GM04504 (cell line): ENCODE results near the gene RPS6KA2.

Source experiments
- DNase-seq: peaks from one replicate; pipeline ENCODE4 v3.0.0-alpha.2; 2012; ENCODE audit warnings: low read depth

Gene RPS6KA2

DNA sequence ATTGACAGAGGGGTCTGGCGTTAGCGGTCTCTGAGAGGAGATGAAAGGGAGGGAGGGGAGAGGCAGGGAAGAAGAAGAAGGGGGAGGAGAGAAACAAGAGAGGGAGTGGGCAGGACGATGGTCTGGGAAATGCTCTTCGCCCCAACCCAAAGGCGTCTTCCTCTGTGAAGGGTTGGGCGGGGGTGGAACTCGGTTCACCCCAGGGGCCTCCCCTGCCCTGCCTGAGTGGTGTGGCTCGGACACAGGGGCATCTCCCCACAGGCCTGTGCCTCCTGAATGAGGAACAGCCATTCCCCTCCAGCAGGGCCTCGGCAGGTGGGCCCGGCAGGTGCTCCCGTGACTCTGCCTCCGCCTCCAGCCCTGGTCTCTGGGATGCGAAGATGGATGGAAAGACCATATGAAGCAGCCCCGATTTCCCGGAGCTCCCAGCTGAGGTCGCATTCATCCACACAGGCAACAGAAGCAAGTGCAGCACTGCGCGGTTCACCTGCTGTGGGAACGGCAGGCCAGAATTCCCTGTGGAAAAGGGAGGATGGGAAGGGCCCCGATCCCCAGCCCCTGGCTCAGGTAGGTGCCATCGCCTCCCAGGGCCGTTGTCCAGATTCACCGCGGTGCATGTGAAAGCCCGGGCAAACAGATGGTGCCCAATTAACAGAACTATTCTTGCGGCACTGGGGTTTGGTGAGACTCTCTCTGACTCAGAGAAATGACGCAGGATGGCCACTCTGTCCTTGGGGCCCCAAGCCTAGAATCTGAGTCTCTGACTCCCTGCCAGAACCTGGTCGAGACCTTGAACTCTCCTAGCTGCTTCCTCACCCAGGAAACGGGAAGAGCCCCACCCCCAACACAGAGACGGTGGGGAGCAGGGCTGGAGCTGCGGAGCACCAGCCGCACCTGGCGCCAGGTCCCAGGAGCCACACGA is 29.4 kb upstream of the RPS6KA2 start:
- DNase-seq = no peak

DNA sequence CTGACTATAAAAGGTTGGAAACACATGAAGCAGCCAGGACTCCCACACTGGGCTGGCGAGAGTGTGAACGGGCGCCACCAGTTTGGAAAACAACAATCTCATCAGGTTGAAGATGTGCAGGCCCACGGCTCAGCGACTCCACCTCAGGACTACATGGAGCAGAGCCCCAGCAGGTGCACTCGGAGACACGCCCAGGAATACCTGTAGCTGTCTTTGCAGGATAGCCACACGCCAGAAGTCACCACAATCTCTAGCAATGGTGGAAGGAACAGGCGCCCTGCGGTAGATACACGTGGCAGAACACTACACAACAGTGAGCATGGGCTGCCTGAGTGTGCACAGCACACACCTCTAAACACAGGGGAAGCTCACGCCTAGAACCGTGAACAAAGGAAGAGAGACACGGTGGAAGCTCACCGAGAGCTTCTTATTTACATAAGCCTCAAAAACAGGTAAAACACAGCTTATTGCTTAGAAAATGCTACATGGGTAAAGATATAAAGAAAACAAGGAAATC is 28.7 kb upstream of the RPS6KA2 start:
- no peak for DNase-seq

DNA sequence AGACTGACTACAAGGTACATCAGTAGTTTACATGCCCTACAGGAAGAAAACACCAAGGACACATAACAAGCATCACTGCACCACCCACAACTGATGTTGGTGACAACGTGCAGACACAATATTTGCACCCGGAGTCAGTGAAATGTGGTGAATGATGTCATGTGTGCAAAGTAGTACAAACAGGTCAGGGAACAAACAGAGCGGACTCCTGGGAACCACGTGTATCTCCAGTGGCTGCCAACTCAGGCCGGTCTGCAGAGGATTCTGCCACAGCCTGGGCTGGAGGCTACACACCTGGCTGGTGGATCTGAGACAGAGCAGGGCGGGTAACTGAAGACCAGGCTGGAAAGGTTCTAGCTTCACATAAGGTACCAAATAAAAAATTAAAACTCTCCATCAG is 28.2 kb upstream of the RPS6KA2 start:
- no peak for DNase-seq

DNA sequence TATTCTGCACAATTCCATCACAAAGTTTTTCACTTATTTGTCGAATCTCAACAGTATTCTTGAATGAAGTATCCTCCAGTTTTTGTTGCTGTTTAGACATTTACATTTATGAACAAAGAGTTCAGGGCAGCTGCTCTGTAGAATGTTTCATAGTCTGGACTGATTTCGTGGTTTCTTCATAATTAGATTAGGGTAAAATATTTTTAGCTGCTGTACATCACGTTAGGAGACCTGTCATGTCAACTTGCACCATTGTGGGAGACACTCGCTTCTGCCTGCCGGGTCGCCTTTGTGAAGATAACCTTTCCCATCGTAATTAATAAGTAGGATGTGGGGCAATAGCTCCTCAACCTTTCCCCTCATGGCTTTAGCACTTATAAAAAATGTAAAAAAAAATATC is 27.5 kb upstream of the RPS6KA2 start:
- DNase-seq = no peak

DNA sequence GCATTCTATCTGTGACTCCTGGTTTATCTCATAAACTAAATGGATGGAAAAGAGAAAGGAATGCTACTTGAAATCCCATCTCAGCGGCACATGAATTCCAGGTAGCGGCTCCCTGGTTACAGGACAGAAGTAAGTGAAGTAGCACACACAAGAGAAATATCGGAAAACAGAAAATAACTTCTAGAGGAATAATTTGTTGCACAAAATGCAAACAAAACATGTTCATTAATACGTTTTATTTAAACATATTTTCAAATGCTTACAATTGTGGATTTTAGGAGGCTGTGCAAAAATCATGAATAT is 26.5 kb upstream of the RPS6KA2 start:
- no peak for DNase-seq

DNA sequence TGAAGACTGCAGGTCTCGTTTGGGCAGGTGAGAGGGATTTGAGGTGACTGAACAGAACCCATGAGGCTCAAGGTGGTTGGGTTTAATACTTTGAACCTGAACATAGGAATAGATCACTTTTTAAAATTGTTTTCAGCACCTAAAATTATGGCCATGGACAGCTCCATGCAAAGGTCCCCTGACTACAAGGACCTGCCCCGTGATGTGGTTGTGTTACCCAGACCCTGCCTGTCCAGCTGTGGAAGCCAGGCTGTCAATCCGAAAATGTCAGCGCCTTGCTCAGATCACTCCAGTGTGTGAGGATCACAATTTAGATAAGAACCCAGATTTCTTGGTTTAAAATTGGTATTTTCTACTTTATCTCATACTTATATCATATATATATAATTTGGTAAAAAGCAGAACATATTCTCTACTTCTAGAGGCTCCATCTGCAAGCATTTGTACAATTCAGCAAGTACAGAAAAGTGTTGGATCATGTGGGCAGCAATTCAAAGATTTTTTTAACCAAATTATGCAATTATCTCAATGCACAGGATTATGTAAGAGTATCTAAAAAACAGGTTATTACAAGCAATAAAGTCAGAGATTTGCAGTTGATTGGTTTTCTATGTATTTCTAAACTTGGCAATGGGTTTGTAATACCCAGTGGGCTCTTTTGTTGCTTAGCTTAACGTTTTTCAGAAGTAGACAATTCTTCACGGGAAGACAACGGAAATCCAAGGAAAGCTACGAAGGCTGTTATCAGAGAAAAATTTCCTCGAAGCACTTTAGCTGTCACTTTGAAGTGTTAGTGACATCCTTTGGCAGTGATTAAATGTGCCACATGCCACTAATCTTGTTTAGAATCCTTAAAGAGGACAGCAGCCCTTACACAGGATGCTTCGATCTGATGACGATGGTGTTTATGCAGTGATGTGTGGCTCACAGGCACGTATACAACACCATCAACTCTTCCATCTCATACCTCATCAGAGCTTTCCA is 24.1 kb upstream of the RPS6KA2 start:
- DNase-seq = no peak

DNA sequence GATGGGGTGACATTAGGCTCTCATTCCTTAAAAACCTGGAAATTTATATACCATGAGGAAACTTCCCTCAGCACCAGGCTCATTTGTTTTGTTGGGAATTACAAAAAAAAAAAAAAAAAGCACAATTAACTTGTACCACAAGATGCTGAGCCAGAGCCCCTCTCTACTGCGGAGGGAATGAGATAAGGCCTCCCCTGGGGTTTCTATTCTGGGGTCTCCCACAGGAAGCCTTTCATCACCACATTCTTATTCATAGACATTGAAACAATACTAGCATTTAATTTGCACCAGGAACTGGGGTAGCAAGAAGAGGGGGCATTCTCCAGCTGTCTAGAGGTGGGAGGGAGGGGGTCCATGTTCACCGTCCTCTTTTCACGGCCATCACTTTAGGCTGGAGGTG is 23.0 kb upstream of the RPS6KA2 start:
- DNase-seq = no peak

DNA sequence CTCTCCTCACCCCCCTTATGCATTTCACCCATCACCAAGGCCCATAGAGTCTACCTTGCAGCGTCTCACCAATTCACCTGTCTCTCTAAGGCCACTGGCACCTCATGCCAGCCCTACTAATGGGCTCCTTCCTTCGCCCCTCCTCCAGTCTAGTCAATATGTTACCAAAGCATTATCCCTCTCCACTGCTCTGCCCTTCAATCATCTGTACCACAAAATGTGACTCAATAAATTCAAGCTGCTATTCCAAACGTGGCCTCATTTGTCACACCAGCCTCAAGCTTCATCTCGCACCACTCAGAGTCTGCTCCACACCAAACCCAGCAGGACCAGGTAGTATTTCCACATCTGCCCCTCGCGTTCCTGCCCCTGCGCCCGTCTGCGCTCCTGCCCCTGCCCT is 21.8 kb upstream of the RPS6KA2 start:
- no peak for DNase-seq

DNA sequence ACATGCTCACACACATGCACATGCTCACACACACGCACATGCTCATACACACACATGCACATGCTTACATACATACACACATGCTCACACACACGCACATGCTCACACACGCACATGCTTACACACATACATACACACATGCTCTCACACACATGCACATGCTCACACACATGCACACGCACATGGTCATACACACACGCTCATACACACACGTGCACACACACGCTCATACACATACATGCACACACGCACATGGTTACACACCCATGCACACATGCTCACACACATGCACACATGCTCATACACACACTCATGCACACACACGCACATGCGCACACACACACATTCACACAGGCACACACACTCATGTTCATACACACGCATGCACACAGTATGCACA is 20.8 kb upstream of the RPS6KA2 start:
- DNase-seq = no peak

DNA sequence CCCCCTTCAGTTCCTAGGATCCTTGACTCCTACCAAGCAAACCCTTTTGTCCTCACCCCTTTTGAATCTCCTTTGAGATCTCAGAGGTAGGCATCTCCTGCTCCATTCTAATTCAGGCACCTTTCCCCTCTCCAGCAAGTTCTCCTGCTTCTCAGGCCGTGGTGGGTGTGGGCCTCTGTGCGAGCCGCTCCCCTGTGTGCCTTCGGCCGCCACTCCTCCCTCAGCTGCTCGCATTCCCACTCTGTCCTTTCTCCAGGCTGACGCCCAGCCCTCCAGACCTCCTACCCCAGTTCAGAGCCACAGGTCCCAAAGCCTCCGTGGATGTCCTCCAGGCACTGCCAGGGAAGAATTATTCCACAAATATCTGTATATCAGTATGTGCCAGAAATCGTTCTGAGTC is 19.7 kb upstream of the RPS6KA2 start:
- no peak for DNase-seq

DNA sequence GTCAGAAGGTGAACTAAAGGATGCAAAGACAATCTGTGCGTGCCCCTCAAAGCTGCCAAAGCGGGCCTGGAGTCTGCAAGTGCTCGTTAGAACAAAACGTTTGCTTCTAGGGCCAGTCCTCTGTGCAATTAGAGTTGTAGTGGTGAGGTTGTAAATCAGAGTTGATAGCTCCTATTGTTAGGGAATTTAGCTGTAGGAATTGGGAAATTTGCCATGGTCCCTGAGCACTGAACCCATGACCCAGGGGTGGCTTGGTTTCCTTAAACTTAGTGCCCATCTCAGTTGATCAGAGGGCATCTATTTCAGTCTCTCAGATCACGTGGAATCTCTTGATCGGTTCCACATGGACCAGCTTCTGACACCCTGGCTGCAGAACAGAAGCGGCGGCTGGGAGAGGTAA is 18.8 kb upstream of the RPS6KA2 start:
- DNase-seq = no peak

DNA sequence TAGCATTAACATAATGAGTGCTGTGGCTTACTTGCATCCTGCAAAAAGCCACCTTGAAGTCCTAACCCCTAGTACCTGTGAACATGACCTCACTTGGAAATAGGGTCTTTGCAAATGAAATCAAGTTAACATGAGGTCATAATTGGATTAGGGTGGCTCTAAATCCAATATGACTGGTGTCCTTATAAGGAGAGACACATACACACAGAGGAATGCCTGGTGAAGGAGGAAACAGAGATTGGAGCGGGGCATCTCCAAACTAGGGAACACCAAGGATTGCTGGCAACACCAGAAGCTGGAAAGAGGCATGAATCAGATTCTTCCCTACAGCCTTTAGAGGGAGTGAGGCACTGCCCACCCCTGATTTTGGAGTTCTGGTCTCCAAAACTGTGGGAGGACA is 17.6 kb upstream of the RPS6KA2 start:
- DNase-seq = no peak

DNA sequence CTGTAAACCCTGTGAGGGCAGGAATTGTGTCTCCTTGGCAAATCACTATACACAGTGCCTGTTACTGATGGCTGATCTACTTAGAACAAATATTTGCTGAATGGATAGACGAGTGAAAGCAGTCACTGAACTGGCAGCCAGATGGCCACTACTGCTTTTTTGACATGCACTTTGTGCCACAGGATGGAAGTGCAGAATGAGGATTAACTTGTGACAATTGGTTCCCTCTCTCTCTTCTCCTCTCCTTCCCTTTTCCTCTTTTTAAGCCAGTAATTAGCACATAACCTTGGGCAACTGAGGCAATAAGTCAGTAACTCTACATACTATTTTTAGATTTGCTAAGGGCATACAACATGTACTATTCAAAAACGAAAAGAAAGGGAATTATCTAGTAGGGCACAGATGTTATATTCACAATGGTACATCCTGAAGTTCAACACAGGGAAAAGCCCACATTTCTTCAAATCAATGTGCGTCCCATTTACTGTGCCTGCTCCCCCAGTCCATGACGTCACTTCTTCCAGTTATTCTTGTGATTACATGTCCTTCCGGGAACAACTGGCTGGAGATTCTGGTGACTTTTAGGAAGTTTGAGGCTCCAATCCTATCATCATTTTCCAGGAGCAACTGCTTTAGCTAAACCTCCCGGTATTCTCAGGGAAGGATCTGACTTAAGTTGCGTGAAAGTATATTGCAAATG is 17.0 kb upstream of the RPS6KA2 start:
- DNase-seq = no peak

DNA sequence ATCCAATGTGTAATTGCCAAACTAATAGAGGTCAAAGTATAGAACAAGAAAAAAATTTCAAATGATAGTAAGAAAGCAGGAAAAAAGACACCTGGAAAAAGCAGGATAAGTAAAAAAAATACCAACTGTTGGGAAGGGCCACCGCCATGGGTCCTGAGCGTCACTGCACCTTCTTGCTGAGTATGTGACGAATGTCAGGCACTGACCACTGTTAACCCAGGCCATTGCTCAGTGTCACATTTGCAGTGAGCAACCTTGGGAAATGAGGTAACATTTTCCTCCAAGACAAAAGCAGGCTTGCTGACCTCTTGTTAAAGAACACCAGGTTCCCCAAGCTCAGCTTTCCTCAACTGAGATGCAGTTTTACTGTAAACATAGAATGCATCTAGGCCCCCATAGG is 15.6 kb upstream of the RPS6KA2 start:
- DNase-seq = no peak

DNA sequence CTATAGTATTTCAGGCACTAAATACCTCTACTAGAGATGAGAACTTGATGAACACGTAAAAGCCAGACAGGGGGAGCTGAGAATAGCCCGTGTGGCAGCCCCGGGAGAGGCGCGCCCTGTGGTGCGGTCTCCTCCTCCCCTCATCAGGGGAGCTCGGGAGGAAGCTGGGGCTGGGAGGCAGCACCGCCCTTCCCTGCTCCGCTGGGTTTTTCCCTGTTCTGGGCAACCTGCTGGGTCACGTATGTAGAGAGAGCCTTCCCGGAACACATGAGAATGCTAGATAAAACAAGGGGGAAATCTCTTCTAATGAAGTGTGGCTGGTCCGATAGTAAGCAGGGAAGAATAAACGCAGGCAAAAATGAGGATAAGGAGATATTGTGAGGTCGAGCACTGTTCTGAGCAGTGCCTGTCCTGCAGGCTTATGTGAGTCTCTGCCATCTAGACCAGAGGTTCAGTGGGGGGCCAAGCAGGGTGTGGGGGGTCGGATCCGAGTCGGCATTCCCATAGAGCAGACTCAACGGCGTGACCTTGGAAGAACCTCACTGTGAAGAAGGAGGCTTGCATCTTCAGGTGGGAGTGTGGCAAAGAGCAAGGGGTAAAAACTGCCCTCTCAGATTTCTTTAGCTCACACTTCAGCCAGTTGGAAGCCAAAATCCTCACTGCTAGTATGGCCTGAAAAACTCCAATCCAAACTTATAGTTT is 13.4 kb upstream of the RPS6KA2 start:
- no peak for DNase-seq

DNA sequence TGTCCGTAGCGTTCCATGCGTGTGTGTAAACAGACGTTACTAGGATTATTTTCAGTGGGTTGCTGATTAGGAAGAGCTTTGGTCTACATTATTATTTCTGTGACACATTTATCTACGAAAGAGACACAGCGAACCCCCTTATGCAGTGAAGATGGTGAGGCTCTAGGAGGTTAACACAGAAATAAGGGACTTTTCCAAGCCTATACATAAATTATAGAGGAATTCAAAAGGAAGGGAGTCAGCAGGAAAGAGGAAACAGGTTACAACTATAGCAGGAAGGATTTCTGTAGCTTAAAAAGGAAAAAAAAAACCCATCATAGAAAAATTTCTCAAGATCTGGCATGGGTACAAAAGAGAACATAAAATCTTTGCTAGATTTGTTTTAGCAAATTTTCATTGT is 12.9 kb upstream of the RPS6KA2 start:
- DNase-seq = no peak

DNA sequence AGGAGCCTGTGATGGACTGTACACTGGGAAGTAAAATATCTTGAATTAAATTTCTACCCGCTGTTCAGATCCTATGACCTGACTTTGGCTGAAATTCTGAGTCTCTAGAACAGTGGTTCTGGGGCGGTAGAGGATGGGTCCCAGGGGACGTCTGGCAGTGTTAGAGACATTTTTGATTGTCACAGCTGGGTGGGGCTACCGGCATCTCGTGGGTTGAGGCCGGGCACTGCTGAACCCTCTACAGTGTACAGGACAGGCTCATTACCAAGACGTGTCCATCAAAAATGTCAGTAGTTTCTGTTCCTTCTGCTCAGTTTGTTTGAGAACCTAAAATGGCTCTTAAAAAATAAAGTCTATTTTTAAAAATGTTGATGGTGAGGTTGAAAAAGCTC is 11.5 kb upstream of the RPS6KA2 start:
- no peak for DNase-seq

DNA sequence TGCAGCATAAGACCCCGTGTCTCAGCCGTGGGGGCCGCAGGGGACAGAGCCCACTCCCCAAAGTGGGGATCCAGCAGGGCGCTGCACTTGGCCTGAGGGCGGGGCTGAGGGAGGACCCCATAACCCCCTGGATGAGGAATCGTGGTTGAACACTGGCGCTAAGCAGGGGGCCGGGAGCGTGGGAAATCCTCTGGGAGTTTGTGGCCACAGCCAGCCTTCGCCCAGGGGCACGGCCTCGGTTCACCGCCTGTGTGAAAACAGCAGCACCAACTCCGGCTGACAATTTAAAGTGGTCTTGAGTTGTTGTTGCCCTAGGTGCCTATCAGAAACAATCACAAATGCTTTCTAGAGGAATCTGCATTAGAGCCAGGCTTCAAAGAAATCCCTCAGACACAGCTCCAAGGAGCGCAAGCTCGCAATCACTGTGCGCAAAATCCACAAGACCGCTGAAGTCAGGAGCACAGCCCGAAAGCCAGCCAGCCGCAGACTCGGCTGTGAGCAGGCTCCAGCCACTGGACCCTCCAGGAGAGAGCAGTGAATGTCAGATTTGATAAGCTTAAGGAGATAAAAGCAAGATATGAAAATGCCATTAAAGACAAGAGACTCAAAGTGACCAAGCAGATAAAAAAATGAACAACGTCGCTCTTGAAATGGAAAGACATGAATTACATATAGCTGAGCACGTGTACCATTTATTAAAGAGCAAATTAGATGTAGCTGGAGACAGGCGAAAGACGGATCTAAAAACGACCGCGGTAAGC is 10.9 kb upstream of the RPS6KA2 start:
- DNase-seq = no peak

DNA sequence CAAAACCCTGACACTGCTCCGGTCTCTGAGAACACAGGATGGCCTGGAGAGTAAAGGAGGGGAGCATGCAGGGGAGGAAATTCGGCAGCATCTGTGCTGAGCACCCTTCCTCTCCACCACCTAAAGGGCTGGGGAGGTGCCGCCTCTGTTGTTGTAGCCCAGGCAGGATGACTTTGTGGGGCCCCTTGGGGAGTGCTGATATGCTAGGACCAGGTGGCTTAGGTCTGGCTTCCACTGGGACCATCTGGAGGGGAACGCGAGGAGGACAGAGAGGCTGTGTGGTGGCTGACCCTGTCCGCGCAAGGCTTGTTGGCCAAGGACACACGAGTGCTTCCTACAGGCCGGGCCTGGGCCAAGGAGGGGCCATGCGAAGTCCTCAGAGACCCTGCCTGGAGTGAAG is 9.9 kb upstream of the RPS6KA2 start:
- DNase-seq = no peak

DNA sequence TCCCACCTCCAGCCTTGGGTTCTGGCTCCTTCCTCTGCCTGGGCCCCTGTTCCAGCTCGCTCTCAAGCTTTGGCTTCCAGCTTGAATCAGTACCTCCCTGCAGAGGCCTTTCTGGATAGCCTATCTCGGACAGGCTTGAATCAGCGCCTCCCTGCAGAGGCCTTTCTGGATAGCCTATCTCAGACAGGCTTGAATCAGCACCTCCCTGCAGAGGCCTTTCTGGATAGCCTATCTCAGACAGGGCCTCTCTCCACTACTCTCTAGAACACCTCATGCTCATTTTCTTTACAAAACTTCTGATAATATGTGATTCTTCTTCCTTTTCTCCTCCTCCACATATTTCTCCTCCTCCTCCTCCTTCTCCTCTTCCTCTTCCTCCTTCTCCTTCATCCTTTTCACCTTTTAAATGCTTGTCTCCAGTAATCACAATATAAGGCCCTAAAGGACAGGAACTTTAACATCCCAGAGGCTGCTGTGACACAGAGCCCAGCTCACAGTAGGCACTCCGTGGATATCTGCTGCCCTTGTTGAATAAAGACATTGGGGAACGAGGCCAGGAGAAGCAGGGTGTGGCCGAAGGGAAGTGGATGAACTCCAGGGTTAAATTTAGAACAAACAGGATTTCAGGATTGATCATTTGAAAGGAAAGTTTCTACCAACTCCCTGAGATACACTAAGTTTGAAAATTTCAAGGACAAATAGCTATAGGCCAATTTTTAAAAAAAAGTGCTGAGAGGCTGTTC is 9.3 kb upstream of the RPS6KA2 start:
- no peak for DNase-seq
